Smooth muscle cell (in vitro differentiated cells): ENCODE data around the gene MACROD1. TPM values are rescaled to one million over a fixed set of nuclear protein-coding genes. Genes with fewer than 3 reads are reported as not detected.

ENCODE experiments used
- DNase-seq: peaks from one replicate; lab custom pipeline; 2025; ENCODE audit not compliant: unreplicated experiment; lab: John Stamatoyannopoulos, UW
- H2AFZ ChIP-seq: fragments of 200-600 bp; sonication (generic); 2 replicates; pipeline ENCODE4 v1.6.0; 2016; ENCODE audit warnings: antibody characterized with exemption, low read depth, mild to moderate bottlenecking
- H3F3A ChIP-seq: fragments of 200-600 bp; sonication (generic); 2 replicates; pipeline ENCODE4 v1.6.0; 2017; ENCODE audit warnings: antibody characterized with exemption, low read depth
- H3K27ac ChIP-seq: fragments of 200-600 bp; sonication (generic); 2 replicates; pipeline ENCODE4 v1.5.1; 2016; ENCODE audit warnings: low read depth, mild to moderate bottlenecking
- H3K27me3 ChIP-seq: fragments of 200-600 bp; sonication (generic); 2 replicates; pipeline ENCODE4 v1.6.1; 2016; ENCODE audit warnings: low read depth, mild to moderate bottlenecking
- H3K36me3 ChIP-seq: fragments of 200-600 bp; sonication (generic); 2 replicates; pipeline ENCODE4 v1.5.1; 2016; ENCODE audit warnings: low read depth
- H3K4me1 ChIP-seq: fragments of 200-600 bp; sonication (generic); 2 replicates; pipeline ENCODE4 v1.5.1; 2016; ENCODE audit warnings: low read depth
- H3K4me2 ChIP-seq: fragments of 200-600 bp; sonication (generic); 2 replicates; pipeline ENCODE4 v1.6.0; 2016; ENCODE audit warnings: mild to moderate bottlenecking
- H3K4me3 ChIP-seq: fragments of 200-600 bp; sonication (generic); 2 replicates; pipeline ENCODE4 v1.5.1; 2016; ENCODE audit warnings: mild to moderate bottlenecking
- H3K79me2 ChIP-seq: fragments of 200-600 bp; sonication (generic); 2 replicates; pipeline ENCODE4 v1.6.0; 2016; ENCODE audit warnings: low read depth, mild to moderate bottlenecking
- H3K9ac ChIP-seq: fragments of 200-600 bp; sonication (generic); 2 replicates; pipeline ENCODE4 v1.6.0; 2016; ENCODE audit warnings: low read depth
- H3K9me3 ChIP-seq: fragments of 200-600 bp; sonication (generic); replicated peaks from 2 replicates; pipeline ENCODE4 v1.5.1; 2016; ENCODE audit warnings: low read depth
- H4K20me1 ChIP-seq: fragments of 200-600 bp; sonication (generic); 2 replicates; pipeline ENCODE4 v1.6.0; 2016; ENCODE audit warnings: low read depth
- CTCF ChIP-seq: fragments of 200-600 bp; sonication (generic); IDR thresholded peaks from 2 replicates; pipeline ENCODE4 v1.5.1; 2017; ENCODE audit warnings: borderline replicate concordance, mild to moderate bottlenecking, antibody characterized with exemption; ENCODE audit not compliant: insufficient read depth, poor library complexity, severe bottlenecking
- WGBS: methylation state at CpG from one replicate; pipeline ENCODE4 v1.1.7; 2016; ENCODE audit warnings: low lambda C conversion rate; 5-methylcytosine and 5-hydroxymethylcytosine counted together
- polyA plus RNA-seq: library from polyadenylated mRNA; unstranded; fragments of >200 nt; fragmentation: Nextera tagmentation; extraction: Ambion mirVana; gene quantifications from 2 replicates; pipeline ENCODE4 v1.2.1, GENCODE V29; 2016
- total RNA-seq: library from RNA; depleted of rRNA; stranded (reverse); fragments of >200 nt; gene quantifications from 2 replicates; pipeline ENCODE4 v1.2.3, GENCODE V29; 2014

Gene MACROD1
- total and polyA plus RNA-seq, 2 experiments from 2014 or later: 9.2 to 32.6 TPM

GRCh38 chr11:64129403-64129802 lies 36.5 kb downstream of the MACROD1 start:
- H3K79me2 ChIP-seq: no peaks in the 10 kb centered on the region
- no peak overlapping the region for H3K27ac ChIP-seq
- DNase-seq: no peak
- H3K4me3 ChIP-seq: no peak overlapping the region
- no peaks in the 10 kb centered on the region for H3F3A ChIP-seq
- no peak overlapping the region for H3K9ac ChIP-seq
- H3K9me3 ChIP-seq: no peaks in the 10 kb centered on the region
- no peaks in the 10 kb centered on the region for H3K27me3 ChIP-seq
- H4K20me1 ChIP-seq: peaks cover 11% of the 10 kb centered on the region
- H3K4me1 ChIP-seq: peaks cover 10% of the 10 kb centered on the region
- no peak for TF ChIP-seq CTCF
- 95% methylated on average over 8 of the region's 8 CpGs for WGBS
- no peak overlapping the region for H3K4me2 ChIP-seq
- H3K36me3 ChIP-seq: no peaks in the 10 kb centered on the region
- no peak overlapping the region for H2AFZ ChIP-seq

DNA sequence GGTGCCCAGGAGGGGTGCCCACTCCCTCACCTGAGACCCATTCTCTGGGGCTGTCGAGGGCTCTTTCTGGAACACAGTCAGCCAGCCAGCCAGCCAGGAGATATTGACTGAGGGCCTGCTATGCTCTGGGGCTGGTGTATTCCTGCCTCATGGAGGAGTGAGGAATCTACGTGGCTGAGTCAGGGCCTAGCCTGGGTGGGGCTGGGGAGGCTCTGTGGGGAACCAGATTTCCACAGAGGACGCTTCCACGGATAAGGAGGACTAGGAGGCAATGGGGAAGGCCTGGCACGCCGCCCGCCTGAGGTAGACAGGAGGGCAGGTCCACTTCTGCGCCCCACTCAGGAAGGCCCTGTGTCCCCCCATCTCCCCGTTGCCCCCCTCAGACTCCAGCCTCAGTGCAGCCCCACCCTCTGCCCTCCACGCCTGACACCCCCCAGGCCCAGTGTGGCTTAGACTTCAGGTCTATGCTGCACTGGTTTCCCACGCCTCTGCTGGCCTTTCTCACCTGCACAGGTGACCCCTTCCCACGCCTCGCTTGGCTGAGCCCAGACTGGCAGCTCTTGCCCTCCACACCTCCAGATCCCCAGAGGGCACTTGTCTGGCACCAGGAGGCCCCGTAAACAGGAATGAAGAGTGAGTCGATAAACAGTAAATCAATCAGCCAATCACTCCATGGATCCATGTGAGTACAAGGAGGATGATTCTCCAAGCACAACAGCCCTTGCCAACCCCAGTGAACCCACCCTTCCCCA lies 37.5 kb downstream of the MACROD1 start:
- DNase-seq: no peak
- no peaks in the 10 kb centered on the region for H3K9me3 ChIP-seq
- H3K36me3 ChIP-seq: no peaks in the 10 kb centered on the region
- H3K9ac ChIP-seq: no peak overlapping the region
- H3K4me1 ChIP-seq: peaks cover 10% of the 10 kb centered on the region
- 88% methylated on average over 15 of the region's 15 CpGs for WGBS
- no peak for TF ChIP-seq CTCF
- H2AFZ ChIP-seq: no peak overlapping the region
- no peaks in the 10 kb centered on the region for H3K27me3 ChIP-seq
- no peaks in the 10 kb centered on the region for H3K79me2 ChIP-seq
- no peak overlapping the region for H3K4me2 ChIP-seq
- no peak overlapping the region for H3K4me3 ChIP-seq
- no peaks in the 10 kb centered on the region for H3F3A ChIP-seq
- H3K27ac ChIP-seq: no peak overlapping the region
- H4K20me1 ChIP-seq: peaks cover 12% of the 10 kb centered on the region

- Histone ChIP-seq H2AFZ (no peak overlapping the region), H3K79me2 (no peaks in the 10 kb centered on the region), H3K9me3 (no peaks in the 10 kb centered on the region), H3K4me3 (no peak overlapping the region), H3K27ac (no peak overlapping the region), H3F3A (no peaks in the 10 kb centered on the region), H3K4me2 (no peak overlapping the region), H4K20me1 (peaks cover 12% of the 10 kb centered on the region), H3K27me3 (no peaks in the 10 kb centered on the region), H3K4me1 (peaks cover 10% of the 10 kb centered on the region), H3K9ac (no peak overlapping the region), H3K36me3 (no peaks in the 10 kb centered on the region)
- DNase-seq: no peak
- 89% methylated on average over 21 of the region's 24 CpGs for WGBS
- no peak for TF ChIP-seq CTCF
Observed at GRCh38 chr11:64127267-64128072, 38.4 kb downstream of the MACROD1 start.
